Lower leg skin (tissue), 3 donors: ENCODE measurements around the gene PPFIBP2.

Source experiments
- POLR2A ChIP-seq, 2 donors: fragments of 450-650 bp; IDR thresholded peaks; one replicate each; pipeline ENCODE4 v1.6.1; 2016 to 2017; ENCODE audit warnings: antibody characterized with exemption in 2 of 2, mild to moderate bottlenecking in 1 of 2, moderate library complexity in 1 of 2
- TF ChIP-seq, protein P1 (sequence below), 3 donors: fragments of 450-650 bp; IDR thresholded peaks; one replicate each; pipeline ENCODE4 v1.5.1; 2016; ENCODE audit warnings: antibody characterized with exemption in 3 of 3, mild to moderate bottlenecking in 3 of 3, moderate library complexity in 2 of 3

- TF ChIP-seq, protein P1, sequence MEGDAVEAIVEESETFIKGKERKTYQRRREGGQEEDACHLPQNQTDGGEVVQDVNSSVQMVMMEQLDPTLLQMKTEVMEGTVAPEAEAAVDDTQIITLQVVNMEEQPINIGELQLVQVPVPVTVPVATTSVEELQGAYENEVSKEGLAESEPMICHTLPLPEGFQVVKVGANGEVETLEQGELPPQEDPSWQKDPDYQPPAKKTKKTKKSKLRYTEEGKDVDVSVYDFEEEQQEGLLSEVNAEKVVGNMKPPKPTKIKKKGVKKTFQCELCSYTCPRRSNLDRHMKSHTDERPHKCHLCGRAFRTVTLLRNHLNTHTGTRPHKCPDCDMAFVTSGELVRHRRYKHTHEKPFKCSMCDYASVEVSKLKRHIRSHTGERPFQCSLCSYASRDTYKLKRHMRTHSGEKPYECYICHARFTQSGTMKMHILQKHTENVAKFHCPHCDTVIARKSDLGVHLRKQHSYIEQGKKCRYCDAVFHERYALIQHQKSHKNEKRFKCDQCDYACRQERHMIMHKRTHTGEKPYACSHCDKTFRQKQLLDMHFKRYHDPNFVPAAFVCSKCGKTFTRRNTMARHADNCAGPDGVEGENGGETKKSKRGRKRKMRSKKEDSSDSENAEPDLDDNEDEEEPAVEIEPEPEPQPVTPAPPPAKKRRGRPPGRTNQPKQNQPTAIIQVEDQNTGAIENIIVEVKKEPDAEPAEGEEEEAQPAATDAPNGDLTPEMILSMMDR (IDR thresholded peaks at IDR 0.05): no peak
- TF ChIP-seq POLR2A (IDR thresholded peaks at IDR 0.05): no peak
These were observed 78.2 kb downstream of the PPFIBP2 start for GRCh38 chr11:7591987-7592386.
